Tibial nerve (tissue), 4 donors: ENCODE measurements around the gene AKT2. TPM values are rescaled to one million over a fixed set of nuclear protein-coding genes. Genes with fewer than 3 reads are reported as not detected.

Experiments used
- DNase-seq, 2 donors: peaks; one replicate each; pipeline ENCODE4 v3.0.0-alpha.2; 2019; ENCODE audit warnings: low spot score in 2 of 2
- H3K27ac ChIP-seq, 4 donors: fragments of 200-600 bp; sonication (generic) in 3 of 4; one replicate each; pipeline ENCODE4 v1.5.1; 2017 to 2019; ENCODE audit warnings: mild to moderate bottlenecking in 1 of 4
- H3K27me3 ChIP-seq, 2 donors: fragments of 200-600 bp; sonication (generic) in 1 of 2; one replicate each; pipeline versions ENCODE4 v1.5.1 to v1.6.0; 2017 to 2019
- H3K36me3 ChIP-seq, 3 donors: fragments of 200-600 bp; sonication (generic); one replicate each; pipeline ENCODE4 v1.5.1; 2018 to 2019
- H3K4me1 ChIP-seq, 4 donors: fragments of 200-600 bp; sonication (generic) in 3 of 4; one replicate each; pipeline ENCODE4 v1.5.1; 2017 to 2019
- H3K4me3 ChIP-seq, 4 donors: fragments of 200-600 bp; sonication (generic) in 3 of 4; one replicate each; pipeline ENCODE4 v1.5.1; 2017 to 2019; ENCODE audit warnings: mild to moderate bottlenecking in 1 of 4, moderate library complexity in 1 of 4
- H3K9me3 ChIP-seq, 4 donors: fragments of 200-600 bp; sonication (generic) in 3 of 4; one replicate each; pipeline ENCODE4 v1.5.1; 2017 to 2019
- CTCF ChIP-seq, 5 experiments: fragments of 200-600 bp in 3 of 5; fragments of 450-650 bp in 2 of 5; sonication (generic) in 3 of 5; IDR thresholded peaks; one replicate each; pipeline ENCODE4 v1.5.1; 2016 to 2019; ENCODE audit warnings: antibody characterized with exemption in 5 of 5, mild to moderate bottlenecking in 3 of 5, moderate library complexity in 2 of 5
- EP300 ChIP-seq, 2 donors: sonication (generic); formaldehyde crosslinking; IDR thresholded peaks; one replicate each; pipeline ENCODE4 v1.6.1; 2017; ENCODE audit warnings: antibody characterized with exemption in 2 of 2, mild to moderate bottlenecking in 1 of 2
- POLR2A ChIP-seq, 2 donors: fragments of 450-650 bp; IDR thresholded peaks; one replicate each; pipeline ENCODE4 v1.6.1; 2017; ENCODE audit warnings: antibody characterized with exemption in 2 of 2, mild to moderate bottlenecking in 2 of 2, moderate library complexity in 2 of 2
- WGBS, 2 donors: methylation state at CpG; one replicate each; pipeline ENCODE4 v1.1.5; 2018; 5-methylcytosine and 5-hydroxymethylcytosine counted together
- total RNA-seq, 4 donors: library from RNA; depleted of rRNA; stranded (reverse); fragments of >200 nt; gene quantifications; one replicate each; pipeline ENCODE4 v1.1.0, GENCODE V29; 2016

The AKT2 gene
- total RNA-seq, 4 donors from 2014 or later: 93.3 to 161 (median 121) TPM

- H3K9me3 ChIP-seq: no peaks in the 10 kb centered on the region
Measured at GRCh38 chr19:40263440-40264313, 21.5 kb downstream of the AKT2 start.

GRCh38 chr19:40262422-40262821, 22.7 kb downstream of the AKT2 start:
- peaks cover 0 to 38% (median 0%) of the 10 kb centered on the region in 3 donors for H3K36me3 ChIP-seq
- no peak for DNase-seq
- TF ChIP-seq POLR2A (IDR thresholded peaks at IDR 0.05) (no peak), EP300 (IDR thresholded peaks at IDR 0.05) (no peak), CTCF (IDR thresholded peaks at IDR 0.05) (no peak)
- no peak overlapping the region for H3K4me3 ChIP-seq
- H3K27ac ChIP-seq: no peak overlapping the region
- no peaks in the 10 kb centered on the region for H3K9me3 ChIP-seq
- H3K4me1 ChIP-seq: peaks cover 0 to 19% (median 0%) of the 10 kb centered on the region in 4 donors
- no peaks in the 10 kb centered on the region for H3K27me3 ChIP-seq
- 90 to 92% methylated on average over 3 of the region's 3 CpGs for WGBS, 2 donors

More at GRCh38 chr19:40263440-40264313, 21.5 kb downstream of the AKT2 start:
- TF ChIP-seq EP300 (IDR thresholded peaks at IDR 0.05): no peak
- TF ChIP-seq CTCF (IDR thresholded peaks at IDR 0.05): no peak
- no peak for TF ChIP-seq POLR2A (IDR thresholded peaks at IDR 0.05)
- no peaks in the 10 kb centered on the region for H3K27me3 ChIP-seq
- no peak overlapping the region for H3K27ac ChIP-seq
- H3K4me3 ChIP-seq: no peak overlapping the region
- DNase-seq: no peak
- H3K4me1 ChIP-seq: peaks cover 0 to 31% (median 0%) of the 10 kb centered on the region in 4 donors
- WGBS, 2 donors: 85 to 89% methylated on average over 18 to 22 of the region's 24 CpGs
- H3K36me3 ChIP-seq: peaks cover 0 to 45% (median 0%) of the 10 kb centered on the region in 3 donors

- H3K9me3 ChIP-seq: no peaks in the 10 kb centered on the region
- DNase-seq: no peak
- H3K27ac ChIP-seq: no peak overlapping the region
- H3K4me1 ChIP-seq: peaks cover 0 to 11% (median 0%) of the 10 kb centered on the region in 4 donors
- H3K27me3 ChIP-seq: no peaks in the 10 kb centered on the region
- peaks cover 0 to 41% (median 0%) of the 10 kb centered on the region in 3 donors for H3K36me3 ChIP-seq
- 82 to 87% methylated on average over 8 of the region's 8 CpGs for WGBS, 2 donors
- H3K4me3 ChIP-seq: no peak overlapping the region
- TF ChIP-seq POLR2A (IDR thresholded peaks at IDR 0.05) (no peak), EP300 (IDR thresholded peaks at IDR 0.05) (no peak), CTCF (IDR thresholded peaks at IDR 0.05) (no peak)
Measured at GRCh38 chr19:40261631-40262030, 23.5 kb downstream of the AKT2 start.

GRCh38 chr19:40257096-40257517, 28.0 kb downstream of the AKT2 start:
- WGBS, 2 donors: 90 to 92% methylated on average over 8 of the region's 9 CpGs
- no peaks in the 10 kb centered on the region for H3K27me3 ChIP-seq

More at GRCh38 chr19:40257096-40257517, 28.0 kb downstream of the AKT2 start:
- no peak for DNase-seq
- Histone ChIP-seq H3K4me1 (peaks cover 0 to 18% (median 2%) of the 10 kb centered on the region in 4 donors), H3K36me3 (peaks cover 0 to 43% (median 10%) of the 10 kb centered on the region in 3 donors), H3K4me3 (no peak overlapping the region), H3K9me3 (no peaks in the 10 kb centered on the region), H3K27ac (no peak overlapping the region)
- TF ChIP-seq CTCF (IDR thresholded peaks at IDR 0.05): no peak
- no peak for TF ChIP-seq POLR2A (IDR thresholded peaks at IDR 0.05)
- no peak for TF ChIP-seq EP300 (IDR thresholded peaks at IDR 0.05)
